GM19328 (cell line): ENCODE measurements around the gene PIK3IP1.
"Not testable (repeated sequence)": the region's sequence is repeated elsewhere in the genome, so short reads cannot be mapped to it uniquely, and the experiment has no call there.

Source experiments
- ATAC-seq: cut with Tn5 transposase; IDR thresholded peaks from one replicate; pipeline ENCODE4 v1.9.1; 2021; ENCODE audit warnings: mild to moderate bottlenecking, moderate library complexity; ENCODE audit not compliant: unreplicated experiment

PIK3IP1 gene

DNA sequence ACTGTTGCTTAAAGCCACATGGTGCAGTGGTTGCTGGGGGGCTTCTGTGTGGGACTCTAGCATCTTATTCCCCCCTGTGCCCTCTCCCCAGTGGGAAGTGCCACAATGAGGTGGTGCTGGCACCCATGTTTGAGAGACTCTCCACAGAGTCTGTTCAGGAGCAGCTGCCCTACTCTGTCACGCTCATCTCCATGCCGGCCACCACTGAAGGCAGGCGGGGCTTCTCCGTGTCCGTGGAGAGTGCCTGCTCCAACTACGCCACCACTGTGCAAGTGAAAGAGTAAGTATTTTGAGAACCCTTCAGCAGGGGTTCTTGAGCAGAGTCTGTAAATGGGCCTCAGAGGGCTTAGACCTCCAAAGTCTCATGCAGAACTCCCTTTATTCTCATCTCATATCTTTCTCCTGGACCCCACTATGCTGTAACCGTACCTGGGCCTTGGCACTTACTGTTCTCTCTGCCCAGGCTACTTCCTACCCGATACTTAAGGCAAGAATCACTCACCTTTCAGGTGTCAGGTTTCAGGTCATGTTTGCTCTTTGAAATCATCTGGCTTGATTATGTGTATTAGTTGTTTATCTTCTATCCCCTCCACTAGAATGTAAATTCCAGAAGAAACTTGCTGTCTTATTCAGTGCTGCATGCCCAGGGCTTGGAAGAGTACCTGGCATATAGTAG lies 32.4 kb downstream of the PIK3IP1 start:
- no peak for ATAC-seq

DNA sequence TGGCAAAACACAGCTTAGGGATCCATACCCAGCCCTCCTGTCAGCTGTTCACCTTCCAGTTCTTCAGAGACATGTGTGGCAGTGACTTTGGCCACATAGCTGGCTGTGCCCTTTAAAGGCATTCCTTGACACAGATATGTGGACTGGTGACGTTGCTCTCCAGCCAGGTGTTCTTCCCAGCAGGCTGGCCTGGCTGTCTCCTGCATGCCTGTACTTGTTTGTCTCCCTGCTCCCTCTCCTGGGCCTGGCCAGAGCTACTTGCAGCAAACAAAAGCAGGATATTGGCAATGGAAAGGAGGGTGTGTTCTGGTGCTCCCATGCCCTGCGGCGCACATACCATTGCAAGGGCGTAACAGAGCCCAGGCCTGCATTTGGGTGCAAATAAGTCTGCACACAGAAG lies 38.3 kb downstream of the PIK3IP1 start:
- ATAC-seq = no peak

DNA sequence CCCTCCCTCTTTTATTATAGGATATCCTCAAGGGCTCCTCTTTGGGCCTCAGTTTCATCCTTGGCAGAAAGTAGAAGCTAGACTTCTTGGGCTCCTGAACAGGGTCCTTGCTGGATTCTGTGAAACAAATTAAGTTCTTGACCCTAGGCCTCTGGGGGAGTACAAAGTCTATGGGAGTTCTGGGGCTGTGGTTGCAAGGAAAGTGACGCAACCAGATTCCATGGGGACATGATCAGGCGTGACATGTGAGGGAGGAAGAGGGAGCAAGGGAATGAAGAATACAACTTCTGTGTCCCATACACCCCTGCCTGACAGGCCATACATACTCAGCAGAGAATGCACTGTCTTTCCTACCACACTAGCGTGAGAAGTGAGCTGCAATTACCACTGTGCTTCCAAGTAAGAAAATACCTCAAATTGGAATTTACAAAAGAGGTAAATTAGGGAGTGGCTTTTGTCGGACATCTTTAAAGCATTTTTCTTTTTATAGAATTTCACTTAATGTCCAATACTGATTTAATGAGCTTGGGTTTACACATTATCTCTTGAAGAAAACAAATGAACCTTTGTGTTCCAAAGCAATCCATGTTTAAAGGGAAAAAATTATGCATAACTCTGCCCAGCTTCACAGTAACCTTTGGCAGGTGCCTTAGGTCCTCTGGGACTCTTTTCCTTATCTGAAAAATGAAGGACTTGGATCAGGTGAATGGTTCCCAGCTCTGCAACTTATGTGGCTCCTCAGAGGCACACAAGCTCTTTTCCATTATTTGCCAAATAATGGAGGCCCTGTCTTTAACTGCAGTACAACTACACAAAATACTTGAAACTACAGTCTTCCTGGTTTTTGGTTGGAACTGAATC lies 41.3 kb downstream of the PIK3IP1 start:
- no peak for ATAC-seq

GRCh38 chr22:31248965-31249958 lies 43.0 kb downstream of the PIK3IP1 start:
- no peak for ATAC-seq

- ATAC-seq = no peak
Measured at GRCh38 chr22:31248138-31248745, 44.0 kb downstream of the PIK3IP1 start.

DNA sequence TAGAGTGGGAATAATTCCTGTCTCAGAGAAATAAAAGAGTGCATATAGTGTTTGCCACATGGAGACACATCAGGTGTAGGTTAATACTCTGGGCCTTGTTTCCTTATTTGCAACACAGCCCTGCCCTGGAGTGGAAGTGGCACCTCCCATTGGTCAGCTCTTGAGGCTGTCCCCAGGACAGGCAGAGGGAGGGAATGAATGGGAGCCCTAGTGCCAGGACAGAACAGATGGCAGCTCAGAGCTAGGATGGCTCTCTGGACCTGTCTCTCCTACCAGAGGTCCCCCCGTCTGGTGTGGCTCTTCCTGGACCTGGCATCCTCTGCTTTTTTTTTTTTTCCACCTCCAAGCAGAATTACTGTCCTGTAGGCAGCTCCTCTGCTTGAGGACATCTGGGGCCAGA lies 44.6 kb downstream of the PIK3IP1 start:
- no peak for ATAC-seq

DNA sequence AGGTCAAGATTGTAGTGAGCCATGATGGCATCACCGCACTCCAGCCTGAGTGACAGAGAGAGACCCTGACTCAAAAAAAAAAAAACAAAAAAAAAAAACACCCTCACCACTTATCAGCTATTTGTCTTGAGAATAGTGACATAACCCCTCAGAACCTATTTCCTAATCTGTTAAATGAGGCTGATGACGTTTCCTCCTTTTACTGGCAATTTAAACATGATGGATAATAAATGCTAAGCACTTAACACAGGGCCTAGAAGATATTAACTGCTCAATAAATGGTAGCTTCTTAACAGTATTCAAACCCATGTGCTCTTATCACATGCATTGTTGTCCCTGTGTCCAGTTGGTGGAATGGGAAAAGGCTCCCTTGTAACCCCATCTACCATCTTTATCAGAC lies 45.6 kb downstream of the PIK3IP1 start:
- no peak for ATAC-seq

DNA sequence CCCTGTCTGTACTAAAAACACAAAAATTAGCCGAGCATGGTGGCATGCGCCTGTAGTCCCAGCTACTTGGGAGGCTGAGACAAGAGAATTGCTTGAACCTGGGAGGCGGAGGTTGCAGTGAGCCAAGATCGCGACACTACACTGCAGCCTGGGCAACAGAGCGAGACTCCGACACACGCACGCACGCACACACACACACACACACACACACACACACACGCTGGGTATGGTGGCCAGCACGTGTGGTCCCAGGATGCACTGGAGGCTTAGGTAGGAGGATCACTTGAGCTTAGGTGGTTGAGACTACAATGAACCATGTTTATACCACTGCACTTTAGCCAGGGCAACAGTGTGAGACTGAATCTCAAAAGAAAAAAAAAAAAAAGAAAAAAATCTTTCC lies 46.3 kb downstream of the PIK3IP1 start:
- ATAC-seq = not testable (repeated sequence)

- no peak for ATAC-seq
Measured at GRCh38 chr22:31244943-31245451, 47.3 kb downstream of the PIK3IP1 start.

DNA sequence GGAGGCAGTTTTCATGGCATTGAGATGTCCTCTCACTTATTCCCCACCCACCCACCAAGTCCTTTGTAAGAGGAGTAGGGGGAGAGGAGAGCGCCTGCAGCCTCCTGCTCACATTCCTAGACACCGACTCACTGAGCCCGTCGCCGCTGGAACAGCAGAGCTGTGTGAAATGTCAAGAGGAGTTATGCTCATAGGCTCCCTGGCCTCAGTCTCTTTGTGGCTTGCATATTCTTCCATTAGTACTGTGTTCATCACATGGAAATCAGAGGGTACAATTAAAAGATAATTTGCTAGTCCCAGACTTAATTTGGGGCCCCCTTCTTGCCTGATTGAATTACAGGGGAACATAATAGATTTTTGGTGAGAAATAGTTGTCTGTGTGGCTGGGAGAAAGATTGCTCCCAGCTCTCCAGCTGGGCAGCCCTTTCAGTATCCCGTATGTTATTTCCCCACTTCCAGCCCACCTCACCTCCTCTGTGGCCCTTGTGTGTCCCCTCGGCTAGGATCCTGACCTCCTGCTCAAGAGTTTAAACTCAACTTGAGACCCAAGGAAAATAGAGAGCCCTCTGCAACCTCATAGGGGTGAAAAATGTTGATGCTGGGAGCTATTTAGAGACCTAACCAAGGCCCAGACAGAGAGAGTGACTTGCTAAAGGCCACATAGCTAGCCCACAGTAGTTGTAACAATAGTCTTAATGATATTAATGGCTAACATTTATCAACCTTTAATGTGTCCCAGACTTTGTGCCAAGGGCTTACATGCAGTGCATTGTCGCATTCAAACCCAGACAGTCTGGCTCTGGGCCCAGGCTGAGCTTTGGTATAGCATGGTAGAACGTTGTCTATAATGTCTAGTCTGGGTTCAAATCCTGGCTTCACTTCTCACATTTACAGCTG lies 48.0 kb downstream of the PIK3IP1 start:
- ATAC-seq = no peak

GRCh38 chr22:31243339-31244045 lies 48.8 kb downstream of the PIK3IP1 start:
- ATAC-seq = no peak

GRCh38 chr22:31241936-31242335 lies 50.4 kb downstream of the PIK3IP1 start:
- ATAC-seq = no peak

DNA sequence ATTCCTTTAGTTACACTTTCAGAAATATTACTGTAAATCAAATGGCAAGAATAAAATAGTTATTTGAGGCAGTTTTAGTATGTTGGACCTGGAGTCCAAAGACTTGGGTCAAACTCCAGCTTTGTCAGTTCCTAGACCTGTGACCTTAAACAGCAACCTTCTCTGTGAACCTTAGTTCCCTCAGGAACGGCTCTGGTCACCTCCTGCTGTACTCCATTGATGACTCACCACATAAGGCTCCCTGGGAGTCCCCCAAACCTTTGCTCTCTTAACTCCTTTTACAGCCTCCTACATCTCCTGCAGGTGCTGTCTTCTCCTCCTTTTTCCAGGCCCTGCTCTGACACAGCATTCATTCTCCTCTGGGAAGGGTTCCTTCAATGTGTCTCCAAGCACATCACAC lies 51.1 kb downstream of the PIK3IP1 start:
- ATAC-seq = no peak

DNA sequence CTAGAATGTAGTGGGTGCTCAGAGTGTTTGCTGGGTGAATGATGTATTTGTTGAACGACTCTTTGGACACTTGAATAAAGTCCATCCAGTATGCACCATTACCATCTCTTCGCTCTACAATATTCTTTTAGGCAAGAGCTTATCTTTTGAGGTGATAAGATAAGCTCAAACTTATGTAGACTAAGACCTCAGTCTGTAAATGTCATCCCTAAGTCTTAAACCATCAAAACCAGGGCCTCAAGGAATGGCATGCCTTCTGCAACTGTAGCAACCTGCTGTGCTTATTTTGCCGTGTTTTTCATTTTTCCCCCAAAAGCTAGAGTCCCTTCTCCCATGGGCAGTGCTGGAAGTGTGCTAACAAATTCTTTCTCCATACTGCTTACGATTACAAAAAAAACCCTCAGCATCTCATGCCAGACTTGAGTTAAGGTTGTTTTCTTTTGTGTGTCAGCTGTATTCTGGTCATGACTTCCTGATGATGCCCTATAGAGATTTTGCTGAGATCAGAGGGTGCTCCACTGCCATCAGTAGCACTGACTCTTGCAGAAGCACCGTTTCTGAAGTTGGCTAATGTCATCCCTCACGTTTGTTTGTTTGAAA lies 52.4 kb downstream of the PIK3IP1 start:
- no peak for ATAC-seq

DNA sequence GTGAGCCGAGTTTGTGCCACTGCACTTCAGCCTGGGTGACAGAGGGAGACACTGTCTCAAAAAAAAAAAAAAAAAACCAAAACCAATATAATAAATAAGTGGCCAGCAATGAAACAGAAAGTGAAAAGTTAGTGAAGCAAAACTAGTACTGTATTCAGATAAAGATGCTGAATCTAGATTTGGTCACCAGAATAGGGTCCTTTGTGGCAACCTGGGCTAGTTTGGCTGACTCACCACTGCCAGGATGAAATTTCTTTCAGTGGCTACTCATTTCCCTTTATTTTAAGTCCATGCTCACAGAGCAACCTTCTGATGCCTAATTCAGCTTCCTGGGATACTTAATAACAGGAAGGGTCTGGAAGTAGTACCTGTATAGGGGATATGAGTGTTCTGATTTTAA lies 54.2 kb downstream of the PIK3IP1 start:
- no peak for ATAC-seq

- not testable (repeated sequence) for ATAC-seq
Measured at GRCh38 chr22:31236044-31236443, 56.2 kb downstream of the PIK3IP1 start.

DNA sequence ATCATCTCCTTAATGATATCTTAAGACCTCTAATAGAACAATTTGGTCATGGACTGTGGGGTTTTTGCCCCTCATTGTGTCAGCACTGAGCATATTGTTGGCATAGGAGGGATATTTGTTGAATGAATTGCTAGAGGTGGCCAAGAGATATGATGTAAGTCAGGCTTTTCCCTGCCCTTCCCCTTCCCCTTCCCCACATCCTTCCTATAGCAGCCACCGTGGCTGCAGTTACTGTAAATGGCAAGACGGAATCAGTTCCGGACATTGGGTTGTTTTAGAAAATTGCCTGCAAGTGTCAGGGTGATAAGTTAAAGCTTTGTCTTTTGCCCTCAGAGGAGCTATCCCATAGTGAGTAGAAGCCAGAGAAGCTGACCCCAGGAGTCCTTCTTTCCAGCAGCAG lies 57.2 kb downstream of the PIK3IP1 start:
- no peak for ATAC-seq

GRCh38 chr22:31233001-31233400 lies 59.3 kb downstream of the PIK3IP1 start:
- ATAC-seq = no peak
